HEK293T (cell line): ENCODE data around the gene HNRNPUL2.

Experiments
- FOXK2 ChIP-seq: fragments of 450-650 bp; IDR thresholded peaks from 2 replicates; pipeline ENCODE4 v1.6.1; 2016; ENCODE audit warnings: mild to moderate bottlenecking
- FOXM1 ChIP-seq: fragments of 450-650 bp; IDR thresholded peaks from 2 replicates; pipeline ENCODE4 v1.6.1; 2017; ENCODE audit warnings: mild to moderate bottlenecking, borderline replicate concordance
- HDGF ChIP-seq: fragments of 450-650 bp; IDR thresholded peaks from 2 replicates; pipeline ENCODE4 v1.6.1; 2017; ENCODE audit warnings: antibody characterized with exemption, borderline replicate concordance
- L3MBTL2 ChIP-seq: fragments of 450-650 bp; conservative IDR thresholded peaks from 2 replicates; pipeline ENCODE4 v1.6.1; 2016; ENCODE audit warnings: mild to moderate bottlenecking
- LEF1 ChIP-seq: fragments of 450-650 bp; IDR thresholded peaks from 2 replicates; pipeline ENCODE4 v1.6.1; 2017; ENCODE audit warnings: mild to moderate bottlenecking, borderline replicate concordance
- SP1 ChIP-seq: fragments of 450-650 bp; IDR thresholded peaks from 2 replicates; pipeline ENCODE4 v1.6.1; 2017
- TARDBP ChIP-seq: fragments of 450-650 bp; IDR thresholded peaks from 2 replicates; pipeline ENCODE4 v1.6.1; 2016

- TF ChIP-seq LEF1 (no peak), SP1 (no peak), FOXM1 (no peak), FOXK2 (no peak), TARDBP (no peak), HDGF (no peak), L3MBTL2 (no peak)
Measured at GRCh38 chr11:62707277-62707861, 19.9 kb downstream of the HNRNPUL2 start, which contains the start of the genes BSCL2 and GNG3.
